NCI-H2107 (cell line): Measurements from ENCODE around the gene TMEM163.

Experiments used
- DNase-seq: peaks from one replicate; lab custom pipeline; 2025; lab: John Stamatoyannopoulos, UW

Gene TMEM163

GRCh38 chr2:134455426-134455825 lies 263.4 kb downstream of the TMEM163 start:
- DNase-seq, result no peak

GRCh38 chr2:134454931-134455330 lies 263.9 kb downstream of the TMEM163 start:
- DNase-seq, result no peak

GRCh38 chr2:134454426-134454825 lies 264.4 kb downstream of the TMEM163 start:
- no peak for DNase-seq

DNA sequence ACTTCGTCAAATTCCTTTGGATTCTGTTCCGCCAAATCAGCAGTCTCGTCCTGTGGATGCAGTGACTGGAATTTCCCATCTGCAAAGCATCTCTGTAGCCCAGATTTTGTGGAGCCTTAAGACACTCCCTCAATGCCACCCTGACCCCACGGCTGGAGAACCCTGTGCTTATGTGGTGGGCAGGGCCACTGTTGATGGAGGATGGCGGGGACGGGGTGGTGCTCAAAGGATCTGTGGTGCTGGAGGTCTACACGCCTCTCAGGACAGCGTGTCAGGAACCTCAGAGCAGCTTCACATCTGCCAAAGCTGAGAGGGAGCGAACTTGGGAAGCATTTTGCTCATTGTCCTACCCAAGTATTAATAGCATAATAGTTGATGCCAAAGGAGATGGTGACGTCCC lies 264.8 kb downstream of the TMEM163 start:
- no peak for DNase-seq

DNA sequence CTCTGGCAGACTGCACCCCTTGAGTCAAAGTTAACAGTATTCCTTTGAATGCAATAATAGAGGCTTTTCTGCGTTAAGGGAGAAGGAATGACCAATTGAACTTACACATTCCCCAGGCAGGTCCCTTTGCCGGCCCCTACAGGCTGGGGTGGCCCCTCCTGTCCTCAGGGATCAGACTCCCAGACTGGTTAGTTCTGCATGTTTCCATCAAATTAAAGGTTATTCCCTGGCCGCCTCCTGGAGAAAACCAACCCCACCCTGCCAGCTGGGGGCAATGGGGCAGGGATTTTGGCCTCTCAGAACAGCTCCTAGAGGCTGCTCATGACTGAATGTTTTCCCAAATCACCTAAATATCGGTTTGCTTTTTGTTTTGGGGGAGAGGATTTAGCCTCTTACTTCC lies 265.3 kb downstream of the TMEM163 start:
- DNase-seq, result no peak

GRCh38 chr2:134452042-134452733 lies 266.6 kb downstream of the TMEM163 start:
- no peak for DNase-seq

- no peak for DNase-seq
Observed at GRCh38 chr2:134451347-134451630, 267.5 kb downstream of the TMEM163 start.

GRCh38 chr2:134449751-134450513 lies 268.9 kb downstream of the TMEM163 start:
- DNase-seq, result no peak

- no peak for DNase-seq
Observed at GRCh38 chr2:134449157-134449556, 269.6 kb downstream of the TMEM163 start.

- no peak for DNase-seq
Observed at GRCh38 chr2:134448650-134449049, 270.1 kb downstream of the TMEM163 start.

DNA sequence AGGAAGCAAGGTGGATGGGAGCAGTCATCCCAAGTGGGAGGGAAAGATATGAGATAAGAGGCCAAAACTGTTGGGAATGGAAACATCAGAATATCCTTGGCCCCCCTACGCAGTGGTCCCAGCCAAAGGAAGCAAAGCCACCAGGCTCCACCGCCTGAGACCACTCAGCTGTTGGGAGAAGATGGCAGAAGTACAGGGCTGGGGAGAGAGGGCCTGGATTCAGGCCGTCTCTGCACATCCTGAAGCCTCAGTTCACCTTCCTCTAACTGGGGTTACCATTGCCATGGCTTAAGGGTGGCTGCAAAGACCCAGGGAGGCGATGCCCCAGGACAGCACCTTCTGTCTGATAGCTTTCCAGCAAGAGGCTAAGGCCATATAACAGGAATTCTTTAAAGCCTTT lies 271.1 kb downstream of the TMEM163 start:
- no peak for DNase-seq

DNA sequence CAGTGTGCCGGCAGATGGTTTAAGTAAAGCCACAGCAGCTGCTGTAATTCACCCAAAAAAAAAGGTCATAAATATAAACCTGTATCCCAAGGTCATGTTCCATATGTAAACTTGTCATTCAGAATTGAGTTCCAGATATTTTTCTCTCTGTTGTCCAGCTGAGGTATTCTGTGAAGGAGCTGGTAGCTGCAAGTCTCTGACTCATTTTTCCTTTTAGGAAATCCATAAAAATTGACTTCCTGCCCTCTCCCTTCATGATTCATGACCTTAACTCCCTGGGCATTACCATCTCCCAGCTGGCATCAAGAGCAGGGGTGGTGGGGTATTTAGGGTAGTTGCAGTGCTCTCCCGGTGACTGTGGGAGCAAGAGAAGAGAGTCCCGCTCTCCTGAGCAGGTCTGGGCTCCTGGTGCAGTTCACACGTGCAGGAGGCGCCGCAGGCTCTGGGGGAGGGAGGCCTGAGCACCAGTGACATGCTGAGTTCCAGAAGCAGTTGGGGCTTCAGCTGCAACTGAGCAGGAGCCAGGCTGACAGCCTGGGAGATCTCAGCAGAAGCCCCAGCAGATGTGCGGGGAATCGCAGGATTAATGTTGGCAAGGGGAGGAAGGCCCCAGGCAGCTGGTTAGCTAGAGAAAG lies 272.3 kb downstream of the TMEM163 start:
- no peak for DNase-seq

- DNase-seq, result no peak
Observed at GRCh38 chr2:134445985-134446382, 272.8 kb downstream of the TMEM163 start.

- DNase-seq, result no peak
Observed at GRCh38 chr2:134445116-134445515, 273.7 kb downstream of the TMEM163 start.

DNA sequence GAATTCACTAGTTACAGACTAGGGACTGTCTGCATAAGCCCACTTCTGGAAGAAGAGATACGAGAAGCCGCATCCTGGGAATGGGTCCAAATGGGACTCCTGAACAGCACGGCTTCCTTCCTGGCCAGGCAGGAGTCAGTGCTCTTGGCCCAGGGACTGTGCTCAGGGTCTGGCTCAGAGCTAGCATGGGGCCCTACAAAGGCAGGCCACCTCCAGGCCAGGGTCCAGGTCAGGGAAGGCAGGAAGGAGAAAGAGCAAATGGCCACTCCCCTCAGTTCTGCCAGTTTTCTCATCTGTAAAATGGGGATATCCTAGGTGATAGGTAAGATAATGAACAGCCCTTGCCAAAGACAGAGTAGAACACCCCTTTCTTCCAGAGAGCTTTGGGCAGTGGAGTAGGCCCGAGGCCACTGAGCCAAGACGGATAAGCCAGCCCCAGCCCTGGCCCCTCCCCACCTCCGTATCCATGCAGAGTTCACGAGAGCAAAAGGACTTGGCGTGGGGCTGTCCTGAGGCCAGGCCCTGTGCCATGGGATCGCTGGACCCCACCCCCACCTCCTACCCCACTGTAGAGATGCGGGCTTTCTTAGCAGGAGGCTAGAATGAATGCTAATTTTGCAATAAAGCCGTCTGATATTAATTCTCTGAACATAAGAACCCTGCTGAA lies 274.9 kb downstream of the TMEM163 start:
- no peak for DNase-seq

DNA sequence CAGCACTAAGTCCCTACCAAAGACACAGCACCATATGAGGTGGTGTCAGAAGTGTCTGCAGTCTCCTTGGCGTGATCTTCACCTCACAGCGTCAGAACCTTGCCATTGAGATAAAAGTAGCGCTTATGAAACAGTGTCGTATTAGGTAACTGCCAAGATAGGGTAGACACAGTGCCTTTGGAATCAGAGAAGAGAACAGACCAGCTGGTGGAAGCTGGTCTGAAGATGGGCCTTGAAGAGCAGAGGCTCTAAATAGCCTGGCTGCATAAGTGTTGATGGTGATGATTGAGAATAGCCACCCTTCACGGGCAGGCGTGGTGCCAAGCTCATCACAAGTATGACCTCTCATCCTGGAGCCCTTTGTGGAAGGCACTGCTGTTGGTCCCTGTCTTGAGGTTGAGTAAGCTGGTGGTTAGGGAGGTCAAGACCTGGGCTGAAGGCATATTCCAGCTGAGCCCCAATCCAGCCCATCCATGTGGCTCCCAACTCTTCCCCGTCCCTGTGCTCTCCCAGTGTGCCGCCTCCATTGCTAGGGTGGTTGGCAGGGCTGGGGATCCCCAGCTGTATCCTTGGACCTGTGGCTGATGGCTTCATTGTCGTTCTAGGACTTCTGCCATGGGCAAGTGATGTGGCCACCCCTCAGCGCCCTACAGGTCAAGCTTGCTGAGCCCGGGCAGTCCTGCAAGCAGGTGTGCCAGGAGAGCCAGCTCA lies 277.5 kb downstream of the TMEM163 start:
- no peak for DNase-seq

DNA sequence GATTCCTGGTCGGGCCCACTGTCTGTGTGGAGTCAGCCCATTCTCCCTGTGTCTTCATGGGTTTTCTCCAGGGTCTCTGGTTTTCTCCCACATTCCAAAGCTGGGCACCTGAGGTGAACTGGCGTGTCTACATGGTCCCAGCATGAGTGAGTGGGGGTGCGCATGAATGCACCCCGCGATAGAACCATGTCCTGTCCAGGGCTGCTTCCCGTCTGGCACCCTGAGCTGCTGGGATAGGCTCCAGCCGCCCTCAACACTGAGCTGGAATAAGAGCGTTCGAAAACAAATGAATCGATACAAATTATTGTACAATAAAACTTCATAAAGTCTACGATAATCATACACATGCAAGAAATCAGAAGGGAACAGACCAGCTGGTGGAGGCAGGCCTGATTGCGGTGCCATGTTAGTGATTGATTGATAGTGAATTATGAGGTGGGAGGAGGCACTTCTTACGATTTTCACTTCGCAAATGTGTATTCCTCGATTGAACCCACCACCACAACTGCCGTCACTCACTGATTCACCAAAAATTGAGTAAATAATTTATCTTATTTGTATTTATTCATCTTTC lies 278.4 kb downstream of the TMEM163 start:
- DNase-seq, result no peak

- DNase-seq, result no peak
Observed at GRCh38 chr2:134438371-134438770, 280.4 kb downstream of the TMEM163 start.

DNA sequence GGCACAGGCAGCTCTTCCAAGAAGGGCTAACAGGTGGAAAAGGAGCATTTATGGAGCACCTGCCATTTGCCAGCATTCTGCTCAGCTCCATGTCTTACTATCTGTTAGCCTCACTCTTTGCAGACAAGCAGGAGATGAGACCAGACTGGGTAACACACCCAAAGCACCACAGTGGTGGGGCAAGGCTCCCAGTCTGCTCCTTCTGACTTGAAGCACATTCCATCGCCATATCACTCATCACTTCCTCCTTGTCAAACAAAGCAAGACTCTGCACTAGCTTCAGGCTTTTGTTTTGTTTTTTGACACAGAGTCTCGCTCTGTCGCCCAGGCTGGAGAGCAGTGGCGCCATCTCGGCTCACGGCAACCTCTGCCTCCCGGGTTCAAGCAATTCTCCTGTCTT lies 282.1 kb downstream of the TMEM163 start:
- DNase-seq, result no peak

DNA sequence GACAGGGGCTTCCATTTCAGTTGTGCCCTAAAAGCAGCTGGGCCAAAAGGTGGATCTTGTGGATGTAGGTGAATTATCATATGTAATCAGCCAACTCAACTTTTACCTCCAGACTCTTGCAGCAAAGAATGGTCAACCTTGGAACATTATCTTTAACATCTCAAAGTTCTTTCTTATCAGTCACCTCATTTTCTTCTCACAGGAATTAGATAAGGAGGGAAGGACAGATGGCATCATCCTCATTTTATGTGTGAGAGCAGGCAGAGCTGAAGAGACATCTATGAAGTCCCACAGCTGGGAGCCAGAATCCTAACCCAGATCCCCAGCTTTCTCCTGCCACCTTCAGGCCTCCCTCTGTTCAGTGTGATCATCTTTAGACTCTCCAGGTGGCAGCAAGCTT lies 282.9 kb downstream of the TMEM163 start:
- no peak for DNase-seq

- DNase-seq, result no peak
Observed at GRCh38 chr2:134435505-134435904, 283.3 kb downstream of the TMEM163 start.

DNA sequence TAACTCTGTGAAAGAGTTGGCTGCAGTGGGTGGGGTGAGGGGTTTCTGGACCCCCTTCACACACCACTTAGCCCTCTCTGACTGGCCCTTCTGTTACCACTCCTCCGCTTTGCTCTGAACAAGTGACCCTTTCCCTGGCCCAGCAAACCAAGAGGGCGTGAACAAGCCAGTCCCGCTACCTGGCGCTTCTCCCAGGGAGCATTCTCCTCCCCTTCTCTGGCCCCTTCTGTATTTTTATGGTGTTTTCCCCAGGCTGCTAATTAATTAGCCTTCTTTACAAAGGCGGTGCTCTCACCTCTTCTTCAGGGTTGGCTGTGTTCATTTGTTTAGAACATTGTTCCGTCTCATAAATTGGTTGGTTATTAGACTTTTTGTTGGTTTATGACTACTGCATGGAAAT lies 284.8 kb downstream of the TMEM163 start:
- no peak for DNase-seq
